Measurements from ENCODE around the gene ENO1. TPM values are rescaled to one million over a fixed set of nuclear protein-coding genes. Genes with fewer than 3 reads are reported as not detected.

Gene ENO1
- total RNA-seq, 1 experiment from 2014 or later: 1,044 TPM

DNA sequence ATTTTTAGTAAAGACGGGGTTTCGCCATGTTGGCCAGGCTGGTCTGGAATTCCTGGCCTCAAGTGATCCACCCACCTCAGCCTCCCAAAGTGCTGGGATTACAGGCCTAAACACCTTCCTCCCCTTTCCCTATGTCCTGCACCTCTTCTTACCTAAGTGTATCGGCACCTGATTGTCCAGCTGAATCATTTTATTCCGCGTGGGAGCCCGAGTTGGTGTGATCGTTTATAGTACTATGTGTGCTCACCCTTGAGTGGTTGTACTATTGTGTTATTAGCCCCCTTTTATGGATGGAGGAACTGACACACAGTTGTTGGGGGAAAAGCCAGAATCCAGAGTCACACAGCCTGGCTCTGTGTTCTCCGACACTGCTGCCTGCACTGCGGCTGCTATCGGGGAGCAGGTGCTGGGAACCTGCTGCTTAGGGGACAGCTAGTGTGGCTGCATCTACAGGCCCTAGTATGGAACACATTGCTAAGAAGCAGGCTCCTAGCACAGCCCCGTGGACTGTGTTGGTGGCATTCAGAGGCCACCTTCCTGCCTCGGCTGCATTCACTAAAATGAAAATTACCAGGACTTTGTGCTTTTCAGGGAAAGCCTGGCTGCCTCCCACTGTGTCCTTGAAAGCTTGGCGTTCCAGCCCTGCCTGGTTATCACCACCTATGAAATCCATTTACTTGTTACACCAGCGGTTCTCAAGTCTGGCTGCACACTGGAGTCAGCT lies 21.6 kb downstream of the ENO1 start:
- no peak overlapping the region for H3K4me3 ChIP-seq (ENCODE audit: low read length)
- H3K79me2 ChIP-seq (ENCODE audit: low read length): no peaks in the 10 kb centered on the region
- no peaks in the 10 kb centered on the region for H3K9me3 ChIP-seq (ENCODE audit: low read length)
- H3K9ac ChIP-seq (ENCODE audit: low read length): no peak overlapping the region
- H3K9me2 ChIP-seq (replicated peaks; ENCODE audit: insufficient read depth, low read length): no peaks in the 10 kb centered on the region
- H3K36me3 ChIP-seq (ENCODE audit: insufficient read depth, low read length): peaks cover 30% of the 10 kb centered on the region
- H3K27ac ChIP-seq (ENCODE audit: low read length): no peak overlapping the region
- H2AFZ ChIP-seq (ENCODE audit: low read length): no peak overlapping the region
- no peak overlapping the region for H3K4me2 ChIP-seq (ENCODE audit: low read depth, low read length, poor library complexity, severe bottlenecking)
- peak; percentile 47 for DNase-seq
- no peaks in the 10 kb centered on the region for H3K27me3 ChIP-seq (ENCODE audit: low read length)
- peaks cover 33% of the 10 kb centered on the region; the same call in 1 of the 2 replicates for H4K20me1 ChIP-seq (ENCODE audit: insufficient read depth, low read depth, low read length)
- peaks cover 7% of the 10 kb centered on the region for H3K4me1 ChIP-seq (ENCODE audit: low read length)

GRCh38 chr1:8854240-8854639 lies 24.2 kb downstream of the ENO1 start:
- H3K4me3 ChIP-seq (ENCODE audit: low read length): no peak overlapping the region
- no peak overlapping the region for H3K9ac ChIP-seq (ENCODE audit: low read length)
- no peak overlapping the region for H2AFZ ChIP-seq (ENCODE audit: low read length)
- H3K36me3 ChIP-seq (ENCODE audit: insufficient read depth, low read length): peaks cover 12% of the 10 kb centered on the region; the same call in 1 of the 2 replicates
- H3K9me3 ChIP-seq (ENCODE audit: low read length): no peaks in the 10 kb centered on the region
- DNase-seq: no peak
- no peak overlapping the region for H3K27ac ChIP-seq (ENCODE audit: low read length)
- H3K4me2 ChIP-seq (ENCODE audit: low read depth, low read length, poor library complexity, severe bottlenecking): no peak overlapping the region
- peaks cover 18% of the 10 kb centered on the region; the same call in 1 of the 2 replicates for H4K20me1 ChIP-seq (ENCODE audit: insufficient read depth, low read depth, low read length)
- H3K4me1 ChIP-seq (ENCODE audit: low read length): peaks cover 7% of the 10 kb centered on the region
- H3K79me2 ChIP-seq (ENCODE audit: low read length): no peaks in the 10 kb centered on the region
- no peaks in the 10 kb centered on the region for H3K27me3 ChIP-seq (ENCODE audit: low read length)
- H3K9me2 ChIP-seq (replicated peaks; ENCODE audit: insufficient read depth, low read length): no peaks in the 10 kb centered on the region

- no peaks in the 10 kb centered on the region for H3K36me3 ChIP-seq (ENCODE audit: insufficient read depth, low read length)
- H3K4me1 ChIP-seq (ENCODE audit: low read length): peaks cover 7% of the 10 kb centered on the region
- no peak overlapping the region for H3K27ac ChIP-seq (ENCODE audit: low read length)
- H3K9me3 ChIP-seq (ENCODE audit: low read length): no peaks in the 10 kb centered on the region
- no peak for DNase-seq
- no peak overlapping the region for H3K4me3 ChIP-seq (ENCODE audit: low read length)
- H3K9me2 ChIP-seq (replicated peaks; ENCODE audit: insufficient read depth, low read length): no peaks in the 10 kb centered on the region
- H3K79me2 ChIP-seq (ENCODE audit: low read length): no peaks in the 10 kb centered on the region
- no peak overlapping the region for H2AFZ ChIP-seq (ENCODE audit: low read length)
- no peak overlapping the region for H3K4me2 ChIP-seq (ENCODE audit: low read depth, low read length, poor library complexity, severe bottlenecking)
- peaks cover 6% of the 10 kb centered on the region; the same call in 1 of the 2 replicates for H4K20me1 ChIP-seq (ENCODE audit: insufficient read depth, low read depth, low read length)
- H3K27me3 ChIP-seq (ENCODE audit: low read length): no peaks in the 10 kb centered on the region
- H3K9ac ChIP-seq (ENCODE audit: low read length): no peak overlapping the region
Observed at GRCh38 chr1:8851060-8851459, 27.4 kb downstream of the ENO1 start.

DNA sequence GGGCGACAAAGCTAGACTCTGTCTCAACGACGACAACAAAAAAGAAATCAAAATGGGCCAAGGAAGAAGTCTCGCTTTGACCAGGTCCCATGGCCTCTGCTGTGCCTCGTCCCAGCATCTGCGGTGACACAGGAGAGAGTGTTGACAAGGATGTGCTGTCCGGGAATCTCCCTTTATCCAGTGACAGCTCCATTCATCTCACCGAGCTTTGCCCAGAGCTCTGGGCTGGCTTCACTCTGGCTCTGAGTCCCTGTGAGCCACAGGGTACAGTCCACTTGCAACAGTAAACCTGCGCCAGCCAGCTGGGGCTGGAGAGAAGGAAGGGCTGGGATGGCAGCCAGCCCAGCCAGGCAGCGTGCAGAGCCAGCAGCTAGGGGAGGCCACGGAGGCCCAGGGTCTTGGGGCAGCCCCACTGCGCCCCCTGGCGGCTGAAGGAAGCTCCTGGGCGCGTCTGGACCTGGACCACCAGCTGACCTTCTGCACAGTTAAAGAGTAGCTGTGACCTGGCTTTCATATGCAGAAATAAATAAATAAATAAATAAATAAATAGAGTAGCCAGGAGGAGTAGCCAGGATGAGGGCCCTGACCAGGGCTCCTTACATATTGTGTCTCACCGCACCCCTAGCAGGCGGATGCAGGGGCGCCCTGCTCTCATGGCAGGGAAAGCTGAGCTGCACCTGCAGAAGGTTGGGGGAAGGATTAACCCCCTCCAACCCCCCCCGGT lies 29.7 kb downstream of the ENO1 start:
- Histone ChIP-seq H3K79me2 (ENCODE audit: low read length) (no peaks in the 10 kb centered on the region), H3K9me2 (replicated peaks; ENCODE audit: insufficient read depth, low read length) (no peaks in the 10 kb centered on the region), H3K27ac (ENCODE audit: low read length) (no peak overlapping the region), H3K36me3 (ENCODE audit: insufficient read depth, low read length) (no peaks in the 10 kb centered on the region), H4K20me1 (ENCODE audit: insufficient read depth, low read depth, low read length) (peaks cover 6% of the 10 kb centered on the region; the same call in 1 of the 2 replicates), H3K9ac (ENCODE audit: low read length) (no peak overlapping the region), H3K4me2 (ENCODE audit: low read depth, low read length, poor library complexity, severe bottlenecking) (no peak overlapping the region), H3K27me3 (ENCODE audit: low read length) (no peaks in the 10 kb centered on the region), H2AFZ (ENCODE audit: low read length) (no peak overlapping the region), H3K4me1 (ENCODE audit: low read length) (no peaks in the 10 kb centered on the region), H3K4me3 (ENCODE audit: low read length) (no peak overlapping the region), H3K9me3 (ENCODE audit: low read length) (no peaks in the 10 kb centered on the region)
- DNase-seq: peak; percentile 90

GRCh38 chr1:8847990-8848389 lies 30.5 kb downstream of the ENO1 start:
- no peaks in the 10 kb centered on the region for H3K27me3 ChIP-seq (ENCODE audit: low read length)
- H3K9ac ChIP-seq (ENCODE audit: low read length): no peak overlapping the region
- H3K27ac ChIP-seq (ENCODE audit: low read length): no peak overlapping the region
- no peaks in the 10 kb centered on the region for H3K9me2 ChIP-seq (replicated peaks; ENCODE audit: insufficient read depth, low read length)
- H3K4me3 ChIP-seq (ENCODE audit: low read length): no peak overlapping the region
- peaks cover 6% of the 10 kb centered on the region; the same call in 1 of the 2 replicates for H4K20me1 ChIP-seq (ENCODE audit: insufficient read depth, low read depth, low read length)
- DNase-seq: no peak
- H2AFZ ChIP-seq (ENCODE audit: low read length): no peak overlapping the region
- no peaks in the 10 kb centered on the region for H3K36me3 ChIP-seq (ENCODE audit: insufficient read depth, low read length)
- H3K79me2 ChIP-seq (ENCODE audit: low read length): no peaks in the 10 kb centered on the region
- no peaks in the 10 kb centered on the region for H3K9me3 ChIP-seq (ENCODE audit: low read length)
- no peaks in the 10 kb centered on the region for H3K4me1 ChIP-seq (ENCODE audit: low read length)
- H3K4me2 ChIP-seq (ENCODE audit: low read depth, low read length, poor library complexity, severe bottlenecking): no peak overlapping the region

- DNase-seq: no peak
- Histone ChIP-seq H3K27ac (ENCODE audit: low read length) (no peak overlapping the region), H3K9me2 (replicated peaks; ENCODE audit: insufficient read depth, low read length) (no peaks in the 10 kb centered on the region), H4K20me1 (ENCODE audit: insufficient read depth, low read depth, low read length) (peaks cover 6% of the 10 kb centered on the region; the same call in 1 of the 2 replicates), H2AFZ (ENCODE audit: low read length) (no peak overlapping the region), H3K79me2 (ENCODE audit: low read length) (no peaks in the 10 kb centered on the region), H3K36me3 (ENCODE audit: insufficient read depth, low read length) (no peaks in the 10 kb centered on the region), H3K9me3 (ENCODE audit: low read length) (no peaks in the 10 kb centered on the region), H3K4me2 (ENCODE audit: low read depth, low read length, poor library complexity, severe bottlenecking) (no peak overlapping the region), H3K4me1 (ENCODE audit: low read length) (no peaks in the 10 kb centered on the region), H3K27me3 (ENCODE audit: low read length) (no peaks in the 10 kb centered on the region), H3K4me3 (ENCODE audit: low read length) (no peak overlapping the region), H3K9ac (ENCODE audit: low read length) (no peak overlapping the region)
Observed at GRCh38 chr1:8846263-8846662, 32.2 kb downstream of the ENO1 start.

DNA sequence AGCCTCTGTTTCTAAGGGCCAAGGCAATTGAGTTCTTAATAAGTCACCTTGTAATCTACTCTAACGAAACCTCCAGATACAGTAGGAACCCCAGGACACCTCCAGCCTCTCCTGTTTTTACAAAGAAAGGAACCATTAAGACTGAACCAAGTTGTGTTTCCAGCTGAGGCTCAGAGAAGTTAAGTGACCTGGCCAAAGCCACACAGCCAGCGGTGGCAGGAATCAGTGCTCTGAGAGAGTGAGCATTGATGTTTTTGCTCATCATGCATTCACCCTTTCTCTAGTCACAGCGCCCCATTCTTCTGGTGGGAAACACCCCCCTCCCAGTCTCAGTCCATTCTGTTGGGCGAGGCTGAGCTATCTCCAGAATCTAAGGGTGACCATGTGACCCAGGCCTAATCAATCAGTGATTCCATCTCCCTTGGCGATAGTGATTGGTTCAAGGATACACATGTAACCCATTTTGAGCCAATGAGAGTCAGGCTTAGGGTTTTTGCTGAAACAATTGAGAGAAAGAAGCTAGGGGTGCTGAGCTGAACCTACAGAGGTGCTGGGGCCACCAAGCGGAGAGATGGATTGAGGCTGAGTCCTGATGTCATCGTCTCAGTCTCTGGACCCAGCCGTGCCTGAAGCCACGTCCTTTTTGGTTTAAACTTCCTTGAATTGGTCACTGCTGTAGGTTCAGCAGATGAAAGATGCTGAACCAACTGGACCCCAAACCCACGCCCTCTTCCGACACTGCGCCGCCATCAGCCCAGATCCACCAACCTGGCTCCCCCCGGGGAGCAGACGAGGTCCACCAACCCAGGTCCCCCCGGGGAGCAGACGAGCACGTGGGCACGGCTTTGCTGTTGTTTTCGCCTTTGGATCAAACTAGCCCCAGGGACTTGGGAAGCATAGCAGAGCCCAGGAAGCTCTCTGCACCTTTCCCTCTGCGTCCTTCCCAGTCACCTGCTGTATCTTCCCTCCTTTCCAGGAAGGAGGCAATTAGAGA lies 33.1 kb downstream of the ENO1 start:
- H2AFZ ChIP-seq (ENCODE audit: low read length): no peak overlapping the region
- no peak overlapping the region for H3K27ac ChIP-seq (ENCODE audit: low read length)
- H3K4me2 ChIP-seq (ENCODE audit: low read depth, low read length, poor library complexity, severe bottlenecking): no peak overlapping the region
- no peak overlapping the region for H3K9ac ChIP-seq (ENCODE audit: low read length)
- no peak overlapping the region for H3K4me3 ChIP-seq (ENCODE audit: low read length)
- no peaks in the 10 kb centered on the region for H3K4me1 ChIP-seq (ENCODE audit: low read length)
- no peaks in the 10 kb centered on the region for H3K79me2 ChIP-seq (ENCODE audit: low read length)
- peak; percentile 48 for DNase-seq
- H3K27me3 ChIP-seq (ENCODE audit: low read length): no peaks in the 10 kb centered on the region
- no peaks in the 10 kb centered on the region for H3K9me2 ChIP-seq (replicated peaks; ENCODE audit: insufficient read depth, low read length)
- no peaks in the 10 kb centered on the region for H3K36me3 ChIP-seq (ENCODE audit: insufficient read depth, low read length)
- H3K9me3 ChIP-seq (ENCODE audit: low read length): no peaks in the 10 kb centered on the region
- H4K20me1 ChIP-seq (ENCODE audit: insufficient read depth, low read depth, low read length): peaks cover 6% of the 10 kb centered on the region; the same call in 1 of the 2 replicates
